ENCODE data around the gene FANCC. TPM values are rescaled to one million over a fixed set of nuclear protein-coding genes. Genes with fewer than 3 reads are reported as not detected.

Gene FANCC
- total and polyA plus RNA-seq, 12 donors: 1.9 to 6.1 (median 3.3) TPM

DNA sequence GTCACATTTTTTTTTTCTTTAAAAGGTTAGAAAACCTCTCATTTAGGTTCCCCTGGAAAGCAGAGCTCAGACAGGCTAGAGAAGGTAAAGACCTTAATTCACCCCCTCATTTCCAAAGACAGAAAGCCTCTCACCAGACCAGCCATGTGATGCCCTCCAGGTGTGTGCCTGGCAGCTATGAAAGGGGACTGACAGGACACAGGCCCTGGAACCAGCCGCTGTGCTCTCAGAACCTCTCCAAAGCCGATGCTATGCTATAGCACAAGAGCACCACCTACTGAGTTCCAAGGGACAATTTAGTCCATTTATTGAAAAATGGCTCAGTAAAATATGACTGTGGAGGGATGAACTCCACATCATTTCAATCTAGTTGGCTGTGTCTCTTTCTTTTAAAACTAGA is 48.8 kb downstream of the FANCC start:
- Histone ChIP-seq H3K27ac (no peak overlapping the region), H3K27me3 (no peaks in the 10 kb centered on the region), H3K4me1 (replicated peaks in 1 of 2) (no peaks in the 10 kb centered on the region), H3K36me3 (replicated peaks in 1 of 2) (no peaks in the 10 kb centered on the region), H3K9me3 (replicated peaks in 1 of 3) (no peaks in the 10 kb centered on the region), H3K4me3 (no peak overlapping the region)
- TF ChIP-seq POLR2A (IDR thresholded peaks at IDR 0.05) (no peak), CTCF (IDR thresholded peaks at IDR 0.05) (peak in 5 of 6 experiments; percentile 23 to 31 (median 27))
- 31 to 46% (median 39%) methylated on average over 2 of the region's 2 CpGs for WGBS, 4 donors
- intact Hi-C loops (cut with DNase I): no loop called here
- DNase-seq: peak in 3 of 7 donors; percentile 13 to 77 (median 25)

- no peaks in the 10 kb centered on the region for H3K36me3 ChIP-seq (replicated peaks in 1 of 2)
- no peaks in the 10 kb centered on the region for H3K27me3 ChIP-seq
- no peak for DNase-seq
- TF ChIP-seq CTCF (IDR thresholded peaks at IDR 0.05) (no peak), POLR2A (IDR thresholded peaks at IDR 0.05) (no peak)
- no peaks in the 10 kb centered on the region for H3K9me3 ChIP-seq (replicated peaks in 1 of 3)
- H3K27ac ChIP-seq: no peak overlapping the region
- H3K4me1 ChIP-seq (replicated peaks in 1 of 2): no peaks in the 10 kb centered on the region
- 91 to 93% (median 92%) methylated on average over 5 of the region's 5 CpGs for WGBS, 4 donors
- H3K4me3 ChIP-seq: no peak overlapping the region
- intact Hi-C loops (cut with DNase I): no loop called here
These were observed 50.9 kb downstream of the FANCC start for GRCh38 chr9:95266649-95267048.

DNA sequence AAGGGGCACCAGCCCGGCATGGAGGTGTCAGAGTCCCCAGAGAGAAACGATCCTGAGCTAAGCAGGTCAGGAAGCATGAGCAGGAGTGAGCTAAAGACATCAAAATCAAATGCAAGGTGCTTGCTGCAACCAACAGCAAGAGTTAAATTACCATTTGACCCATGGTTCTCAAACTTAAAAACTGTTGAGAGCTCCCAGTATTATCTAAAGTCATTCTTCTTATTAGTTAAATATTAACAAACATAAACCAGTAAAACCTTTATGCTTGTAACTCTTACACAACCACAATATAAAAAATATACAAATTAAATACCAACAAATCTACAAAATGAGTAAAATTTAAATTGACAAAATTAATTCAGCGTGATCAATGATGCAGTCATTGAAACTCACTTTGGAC is 51.5 kb downstream of the FANCC start:
- Histone ChIP-seq H3K27me3 (no peaks in the 10 kb centered on the region), H3K36me3 (replicated peaks in 1 of 2) (no peaks in the 10 kb centered on the region), H3K4me3 (no peak overlapping the region), H3K27ac (no peak overlapping the region), H3K9me3 (replicated peaks in 1 of 3) (no peaks in the 10 kb centered on the region), H3K4me1 (replicated peaks in 1 of 2) (no peaks in the 10 kb centered on the region)
- WGBS, 4 donors: 63 to 79% (median 74%) methylated on average over 3 of the region's 3 CpGs
- TF ChIP-seq CTCF (IDR thresholded peaks at IDR 0.05) (no peak), POLR2A (IDR thresholded peaks at IDR 0.05) (no peak)
- no peak for DNase-seq
- intact Hi-C loops (cut with DNase I): no loop called here

GRCh38 chr9:95264954-95265615 is 52.4 kb downstream of the FANCC start:
- TF ChIP-seq CTCF (IDR thresholded peaks at IDR 0.05) (peak in 4 of 6 experiments; percentile 20 to 50 (median 29)), POLR2A (IDR thresholded peaks at IDR 0.05) (no peak)
- WGBS, 4 donors: 69 to 74% (median 73%) methylated on average over 5 of the region's 5 CpGs
- Histone ChIP-seq H3K27me3 (no peaks in the 10 kb centered on the region), H3K9me3 (replicated peaks in 1 of 3) (no peaks in the 10 kb centered on the region), H3K4me3 (no peak overlapping the region), H3K27ac (no peak overlapping the region), H3K36me3 (replicated peaks in 1 of 2) (no peaks in the 10 kb centered on the region), H3K4me1 (replicated peaks in 1 of 2) (no peaks in the 10 kb centered on the region)
- intact Hi-C loops (cut with DNase I): no loop called here
- peak in 1 of 7 donors; percentile 8 for DNase-seq
